ENCODE results near the gene PDS5A.

Gene PDS5A

DNA sequence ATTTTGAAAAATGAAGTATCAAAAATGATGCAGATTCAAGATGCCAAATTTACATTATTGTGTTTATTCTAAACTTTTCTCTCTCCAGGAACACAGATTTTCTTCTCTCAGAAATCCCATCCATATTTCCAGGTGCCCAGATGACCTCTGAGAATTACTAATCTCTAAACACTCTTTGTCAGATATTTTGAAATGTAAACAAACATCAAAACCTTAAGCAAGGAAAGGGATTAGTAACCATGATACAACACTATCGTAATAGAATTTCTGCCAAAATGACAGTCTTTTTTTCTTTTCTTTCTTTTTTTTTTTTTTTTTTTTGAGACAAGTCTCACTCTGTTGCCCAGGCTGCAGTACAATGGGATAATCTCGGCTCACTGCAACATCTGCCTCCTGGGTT, 76.7 kb downstream of the PDS5A start:
- TF ChIP-seq GABPA (IDR thresholded peaks at IDR 0.05; ENCODE audit: low read depth) (no peak), POLR2AphosphoS5 (IDR thresholded peaks at IDR 0.05; ENCODE audit: low read depth) (no peak), SPI1 (IDR thresholded peaks at IDR 0.05; ENCODE audit: borderline replicate concordance, low read depth) (no peak)
- TF ChIP-seq, protein P1, sequence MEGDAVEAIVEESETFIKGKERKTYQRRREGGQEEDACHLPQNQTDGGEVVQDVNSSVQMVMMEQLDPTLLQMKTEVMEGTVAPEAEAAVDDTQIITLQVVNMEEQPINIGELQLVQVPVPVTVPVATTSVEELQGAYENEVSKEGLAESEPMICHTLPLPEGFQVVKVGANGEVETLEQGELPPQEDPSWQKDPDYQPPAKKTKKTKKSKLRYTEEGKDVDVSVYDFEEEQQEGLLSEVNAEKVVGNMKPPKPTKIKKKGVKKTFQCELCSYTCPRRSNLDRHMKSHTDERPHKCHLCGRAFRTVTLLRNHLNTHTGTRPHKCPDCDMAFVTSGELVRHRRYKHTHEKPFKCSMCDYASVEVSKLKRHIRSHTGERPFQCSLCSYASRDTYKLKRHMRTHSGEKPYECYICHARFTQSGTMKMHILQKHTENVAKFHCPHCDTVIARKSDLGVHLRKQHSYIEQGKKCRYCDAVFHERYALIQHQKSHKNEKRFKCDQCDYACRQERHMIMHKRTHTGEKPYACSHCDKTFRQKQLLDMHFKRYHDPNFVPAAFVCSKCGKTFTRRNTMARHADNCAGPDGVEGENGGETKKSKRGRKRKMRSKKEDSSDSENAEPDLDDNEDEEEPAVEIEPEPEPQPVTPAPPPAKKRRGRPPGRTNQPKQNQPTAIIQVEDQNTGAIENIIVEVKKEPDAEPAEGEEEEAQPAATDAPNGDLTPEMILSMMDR (IDR thresholded peaks at IDR 0.05; ENCODE audit: insufficient read depth, low read length): no peak
- TF ChIP-seq, protein P2, sequence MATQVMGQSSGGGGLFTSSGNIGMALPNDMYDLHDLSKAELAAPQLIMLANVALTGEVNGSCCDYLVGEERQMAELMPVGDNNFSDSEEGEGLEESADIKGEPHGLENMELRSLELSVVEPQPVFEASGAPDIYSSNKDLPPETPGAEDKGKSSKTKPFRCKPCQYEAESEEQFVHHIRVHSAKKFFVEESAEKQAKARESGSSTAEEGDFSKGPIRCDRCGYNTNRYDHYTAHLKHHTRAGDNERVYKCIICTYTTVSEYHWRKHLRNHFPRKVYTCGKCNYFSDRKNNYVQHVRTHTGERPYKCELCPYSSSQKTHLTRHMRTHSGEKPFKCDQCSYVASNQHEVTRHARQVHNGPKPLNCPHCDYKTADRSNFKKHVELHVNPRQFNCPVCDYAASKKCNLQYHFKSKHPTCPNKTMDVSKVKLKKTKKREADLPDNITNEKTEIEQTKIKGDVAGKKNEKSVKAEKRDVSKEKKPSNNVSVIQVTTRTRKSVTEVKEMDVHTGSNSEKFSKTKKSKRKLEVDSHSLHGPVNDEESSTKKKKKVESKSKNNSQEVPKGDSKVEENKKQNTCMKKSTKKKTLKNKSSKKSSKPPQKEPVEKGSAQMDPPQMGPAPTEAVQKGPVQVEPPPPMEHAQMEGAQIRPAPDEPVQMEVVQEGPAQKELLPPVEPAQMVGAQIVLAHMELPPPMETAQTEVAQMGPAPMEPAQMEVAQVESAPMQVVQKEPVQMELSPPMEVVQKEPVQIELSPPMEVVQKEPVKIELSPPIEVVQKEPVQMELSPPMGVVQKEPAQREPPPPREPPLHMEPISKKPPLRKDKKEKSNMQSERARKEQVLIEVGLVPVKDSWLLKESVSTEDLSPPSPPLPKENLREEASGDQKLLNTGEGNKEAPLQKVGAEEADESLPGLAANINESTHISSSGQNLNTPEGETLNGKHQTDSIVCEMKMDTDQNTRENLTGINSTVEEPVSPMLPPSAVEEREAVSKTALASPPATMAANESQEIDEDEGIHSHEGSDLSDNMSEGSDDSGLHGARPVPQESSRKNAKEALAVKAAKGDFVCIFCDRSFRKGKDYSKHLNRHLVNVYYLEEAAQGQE (IDR thresholded peaks at IDR 0.05; ENCODE audit: insufficient replicate concordance, low read depth): no peak
- Histone ChIP-seq H3K27me3 (ENCODE audit: insufficient read depth, poor library complexity, severe bottlenecking) (no peaks in the 10 kb centered on the region), H3K4me3 (replicated peaks; ENCODE audit: insufficient read depth, low read length) (no peak overlapping the region), H3K27ac (replicated peaks) (no peak overlapping the region)
- no peak for DNase-seq (ENCODE audit: low read depth in 1 of 2, low spot score in 1 of 2)

DNA sequence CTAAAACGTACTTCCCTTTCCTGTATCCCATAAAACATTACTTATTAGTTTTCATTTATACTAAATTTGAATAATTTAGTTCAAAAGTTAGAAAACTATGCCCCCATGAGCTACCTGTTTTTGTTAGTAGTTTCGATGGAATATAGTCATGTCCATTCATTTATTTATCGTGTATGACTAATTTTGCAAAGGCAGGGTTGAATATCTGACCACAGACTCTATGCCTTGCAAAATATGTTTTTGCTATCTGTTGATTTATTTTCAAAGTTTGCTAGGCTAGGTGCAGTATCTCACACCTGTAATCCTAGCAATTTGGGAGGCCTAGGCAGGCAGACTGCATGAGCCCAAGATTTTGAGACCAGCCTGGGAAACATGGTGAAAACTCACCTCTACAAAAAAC, 78.4 kb downstream of the PDS5A start:
- H3K27me3 ChIP-seq (ENCODE audit: insufficient read depth, poor library complexity, severe bottlenecking): no peaks in the 10 kb centered on the region
- DNase-seq (ENCODE audit: low read depth in 1 of 2, low spot score in 1 of 2): no peak
- no peak overlapping the region for H3K27ac ChIP-seq (replicated peaks)
- H3K4me3 ChIP-seq (replicated peaks; ENCODE audit: insufficient read depth, low read length): no peak overlapping the region
- TF ChIP-seq POLR2AphosphoS5 (IDR thresholded peaks at IDR 0.05; ENCODE audit: low read depth): no peak
- TF ChIP-seq, protein P1 (IDR thresholded peaks at IDR 0.05; ENCODE audit: insufficient read depth, low read length): no peak
- no peak for TF ChIP-seq SPI1 (IDR thresholded peaks at IDR 0.05; ENCODE audit: borderline replicate concordance, low read depth)
- TF ChIP-seq GABPA (IDR thresholded peaks at IDR 0.05; ENCODE audit: low read depth): no peak
- TF ChIP-seq, protein P2 (IDR thresholded peaks at IDR 0.05; ENCODE audit: insufficient replicate concordance, low read depth): no peak

DNA sequence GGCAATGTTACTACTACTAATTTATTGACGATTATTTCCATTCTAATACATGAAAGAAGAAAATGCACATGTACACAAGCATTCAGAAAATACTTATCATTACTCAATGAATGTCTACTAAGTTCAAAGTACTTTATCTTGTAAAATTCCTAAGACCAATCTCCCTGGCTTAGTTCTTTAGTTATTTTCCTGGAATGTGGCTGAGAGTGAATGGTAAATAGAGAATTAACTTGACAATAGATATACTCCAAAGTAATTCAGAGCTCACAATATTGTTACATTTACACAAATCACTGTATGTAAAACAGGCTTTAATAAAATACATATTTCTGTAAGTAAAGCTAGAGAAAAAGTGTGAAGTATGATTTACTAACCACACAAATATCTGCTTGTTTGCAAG, 79.7 kb downstream of the PDS5A start:
- Histone ChIP-seq H3K4me3 (replicated peaks; ENCODE audit: insufficient read depth, low read length) (no peak overlapping the region), H3K27me3 (ENCODE audit: insufficient read depth, poor library complexity, severe bottlenecking) (no peaks in the 10 kb centered on the region), H3K27ac (replicated peaks) (no peak overlapping the region)
- no peak for DNase-seq (ENCODE audit: low read depth in 1 of 2, low spot score in 1 of 2)
- TF ChIP-seq, protein P1 (IDR thresholded peaks at IDR 0.05; ENCODE audit: insufficient read depth, low read length): no peak
- no peak for TF ChIP-seq POLR2AphosphoS5 (IDR thresholded peaks at IDR 0.05; ENCODE audit: low read depth)
- TF ChIP-seq SPI1 (IDR thresholded peaks at IDR 0.05; ENCODE audit: borderline replicate concordance, low read depth): no peak
- no peak for TF ChIP-seq GABPA (IDR thresholded peaks at IDR 0.05; ENCODE audit: low read depth)
- TF ChIP-seq, protein P2 (IDR thresholded peaks at IDR 0.05; ENCODE audit: insufficient replicate concordance, low read depth): no peak

Data from HL-60 (cell line).